Suppressor macrophage (primary cell): ENCODE measurements around the gene EHBP1.

ENCODE experiments used
- DNase-seq, 4 experiments: peaks; one replicate each; pipeline ENCODE4 v3.0.0-alpha.2; 2020 to 2022

Gene EHBP1

GRCh38 chr2:63029058-63029457, 323.5 kb downstream of the EHBP1 start:
- DNase-seq, result no peak

- DNase-seq, result no peak
Observed at GRCh38 chr2:63034526-63034925, 329.0 kb downstream of the EHBP1 start.

GRCh38 chr2:63035169-63035568, 329.7 kb downstream of the EHBP1 start:
- DNase-seq, result no peak

- no peak for DNase-seq
Observed at GRCh38 chr2:63035660-63036059, 330.1 kb downstream of the EHBP1 start.

DNA sequence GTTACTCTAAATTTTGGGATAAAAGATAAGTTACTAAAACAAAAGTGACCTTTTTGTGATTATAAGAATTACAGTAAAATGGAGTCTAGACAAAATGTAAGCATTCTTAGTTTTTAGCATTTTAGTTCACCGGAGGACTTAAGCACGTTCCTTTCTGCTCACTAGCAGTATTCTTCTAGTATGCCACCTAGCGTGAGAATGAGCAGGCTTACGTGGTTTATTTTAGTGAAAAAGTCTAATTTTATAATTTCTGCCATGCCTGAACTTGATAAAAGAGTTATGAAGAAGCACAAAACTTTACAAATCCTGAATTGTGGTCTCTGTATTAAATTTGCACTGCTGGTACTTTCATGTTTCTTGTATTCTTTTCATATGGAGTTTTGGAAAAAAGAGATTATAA, 332.5 kb downstream of the EHBP1 start:
- DNase-seq, result no peak

DNA sequence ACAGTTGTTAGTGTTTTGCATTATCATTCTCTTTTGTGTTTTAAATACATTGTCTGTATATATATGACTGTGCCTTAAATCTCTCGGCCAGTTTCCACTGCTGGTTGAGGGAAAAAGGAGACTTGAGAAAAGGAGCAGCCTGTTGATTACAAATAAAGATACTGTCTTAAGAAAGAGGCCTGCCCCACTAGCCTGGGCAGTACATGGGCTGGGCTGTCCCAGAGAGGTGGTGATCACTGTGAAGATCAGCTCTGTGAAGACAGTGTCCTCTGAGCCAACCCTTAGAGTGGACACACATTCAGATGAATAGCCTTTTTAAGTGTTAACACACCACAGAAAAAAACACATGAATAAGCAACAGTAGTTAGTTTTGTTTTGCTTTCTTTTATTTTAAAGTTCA, 335.1 kb downstream of the EHBP1 start:
- DNase-seq, result no peak

DNA sequence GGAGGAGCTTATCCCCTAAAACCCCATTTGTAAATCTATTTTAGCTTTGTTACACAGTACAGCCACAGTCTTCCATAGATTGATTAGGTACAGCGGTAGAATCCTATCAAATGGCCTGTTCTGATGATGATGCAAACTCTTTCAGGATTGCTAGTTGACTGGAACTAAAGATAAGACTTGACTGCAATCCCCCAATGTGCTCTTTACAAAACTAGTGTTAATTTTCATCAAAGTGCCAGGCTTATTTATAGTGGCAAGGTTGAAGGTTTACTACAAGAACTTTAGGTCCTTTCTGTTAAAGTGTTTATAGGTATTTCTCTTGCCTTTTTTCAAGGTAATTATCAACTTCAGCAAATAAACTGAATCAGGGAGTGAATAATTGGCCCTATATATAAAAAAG, 336.1 kb downstream of the EHBP1 start:
- no peak for DNase-seq

- no peak for DNase-seq
Observed at GRCh38 chr2:63044362-63045327, 339.1 kb downstream of the EHBP1 start.

DNA sequence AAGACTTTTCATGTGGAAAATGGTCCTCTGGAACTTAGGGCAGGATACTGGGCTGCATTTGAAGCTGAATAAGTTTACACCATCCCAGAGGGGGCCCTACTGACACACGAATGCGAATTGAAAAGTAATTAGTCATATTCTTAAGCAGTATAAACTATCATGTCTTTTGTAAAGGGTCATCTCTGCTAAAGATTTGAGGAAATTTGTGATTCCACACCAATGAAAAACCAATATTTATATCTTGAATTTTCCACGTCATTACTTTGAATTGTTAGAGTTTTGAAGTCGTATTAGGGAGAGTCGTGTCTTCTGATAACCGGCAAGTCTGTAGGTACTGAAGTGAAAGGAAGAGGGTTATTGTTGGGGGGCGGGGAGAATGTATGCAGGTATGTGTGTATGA, 341.0 kb downstream of the EHBP1 start:
- no peak for DNase-seq

DNA sequence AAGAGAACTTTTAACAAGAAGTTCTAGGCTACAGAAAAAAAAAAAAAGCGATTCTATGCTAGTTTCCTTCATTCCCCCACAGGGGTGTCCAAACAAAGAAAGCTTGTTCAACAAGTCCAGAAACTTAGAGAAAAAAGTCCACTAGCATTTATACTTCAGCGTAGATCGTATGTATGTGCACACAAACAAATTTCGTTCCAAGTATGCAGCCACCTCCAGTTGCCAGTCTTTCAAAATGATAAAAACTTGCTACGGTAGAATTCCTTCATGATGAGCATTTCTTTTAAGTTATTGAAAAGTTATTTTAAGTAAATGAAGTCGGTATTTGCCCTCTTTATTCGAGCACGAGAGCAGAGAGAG, 341.4 kb downstream of the EHBP1 start:
- no peak for DNase-seq

DNA sequence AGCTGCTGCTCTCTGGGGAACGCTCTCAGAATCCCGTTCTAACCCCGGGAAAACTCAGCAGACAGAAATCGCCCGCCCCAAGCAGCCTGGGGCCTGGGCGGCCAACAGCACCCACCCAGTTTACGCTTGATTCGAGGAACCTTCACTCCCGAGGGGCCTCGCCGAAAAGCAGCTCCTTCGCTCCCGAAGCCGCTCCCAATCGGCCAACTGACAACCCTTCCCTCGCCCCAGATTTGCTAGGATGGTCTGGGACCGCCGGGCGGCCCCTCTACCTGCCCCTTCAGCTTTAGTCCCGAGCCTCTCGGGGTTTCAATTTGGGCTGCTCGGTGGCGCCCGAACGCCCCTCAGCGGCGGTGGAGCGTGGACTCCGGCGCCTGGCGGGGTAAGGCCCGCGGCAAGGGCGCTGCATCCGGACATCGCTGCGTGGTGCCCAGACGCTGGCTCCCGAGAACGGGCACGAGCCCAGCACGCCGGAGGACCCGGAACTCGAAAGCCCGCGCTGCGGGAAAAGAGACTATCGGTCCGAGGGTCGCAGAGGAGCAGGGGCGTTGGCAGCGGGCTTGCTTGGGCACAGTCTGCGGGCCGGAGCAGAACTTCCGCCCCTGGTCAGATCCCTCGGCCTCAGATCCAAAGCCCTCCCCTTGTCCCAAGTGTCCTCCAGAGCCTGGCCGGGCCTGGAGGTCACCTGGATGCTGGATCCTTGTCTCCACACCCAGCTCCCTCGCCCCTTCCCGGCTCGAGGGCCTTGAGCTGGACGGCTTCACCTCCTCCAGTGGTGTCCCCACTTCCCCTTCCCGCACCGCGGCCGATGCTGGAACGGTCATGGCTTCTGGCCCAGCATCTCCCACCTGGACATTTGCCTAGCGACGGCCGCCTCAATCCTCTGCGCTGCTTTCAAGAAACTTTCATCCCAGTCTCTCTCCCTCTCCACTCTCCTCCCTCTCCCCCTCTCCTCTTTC, 342.1 kb downstream of the EHBP1 start:
- DNase-seq, result peak in 2 of 4 experiments; percentile 33 to 51

DNA sequence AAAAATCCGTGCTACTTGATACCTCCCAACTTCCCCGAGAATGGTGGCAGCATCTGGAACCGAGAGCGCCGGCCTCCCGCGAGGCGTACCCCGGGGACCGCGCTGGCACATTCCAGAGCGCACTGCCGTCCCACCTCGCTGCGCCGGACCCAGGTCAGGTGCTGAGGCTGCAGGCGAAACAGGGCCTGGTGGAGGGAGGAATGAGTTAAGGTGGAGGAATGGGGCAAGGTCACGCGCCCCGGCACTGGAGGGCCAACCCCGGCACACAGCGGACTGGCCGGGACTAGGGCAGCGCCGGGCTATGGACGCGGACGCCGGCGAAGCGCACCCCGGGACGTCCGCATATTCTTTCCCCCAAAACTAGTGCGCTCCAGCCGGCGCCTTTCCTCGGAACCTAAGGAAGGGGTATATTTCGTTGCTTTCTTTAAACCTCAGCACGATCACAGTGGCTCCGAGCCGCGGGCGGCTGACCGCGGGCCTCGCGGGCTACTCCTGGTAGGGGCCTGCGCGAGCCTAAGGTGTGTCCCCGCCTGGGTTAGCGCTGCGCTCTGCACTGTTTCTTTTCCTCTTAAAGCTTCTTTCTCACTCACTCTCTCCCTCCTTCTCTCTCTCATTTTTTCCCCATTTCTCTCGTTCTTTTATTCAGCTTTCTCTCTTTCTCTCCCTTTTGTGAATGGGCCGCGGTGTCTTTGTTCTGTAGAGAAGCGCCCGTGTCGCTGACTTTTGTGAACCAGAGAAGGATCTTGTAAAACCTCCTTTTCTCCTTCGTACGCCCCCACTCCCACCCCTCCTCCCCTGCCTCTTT, 343.1 kb downstream of the EHBP1 start:
- peak in 2 of 4 experiments; percentile 23 to 34 for DNase-seq

DNA sequence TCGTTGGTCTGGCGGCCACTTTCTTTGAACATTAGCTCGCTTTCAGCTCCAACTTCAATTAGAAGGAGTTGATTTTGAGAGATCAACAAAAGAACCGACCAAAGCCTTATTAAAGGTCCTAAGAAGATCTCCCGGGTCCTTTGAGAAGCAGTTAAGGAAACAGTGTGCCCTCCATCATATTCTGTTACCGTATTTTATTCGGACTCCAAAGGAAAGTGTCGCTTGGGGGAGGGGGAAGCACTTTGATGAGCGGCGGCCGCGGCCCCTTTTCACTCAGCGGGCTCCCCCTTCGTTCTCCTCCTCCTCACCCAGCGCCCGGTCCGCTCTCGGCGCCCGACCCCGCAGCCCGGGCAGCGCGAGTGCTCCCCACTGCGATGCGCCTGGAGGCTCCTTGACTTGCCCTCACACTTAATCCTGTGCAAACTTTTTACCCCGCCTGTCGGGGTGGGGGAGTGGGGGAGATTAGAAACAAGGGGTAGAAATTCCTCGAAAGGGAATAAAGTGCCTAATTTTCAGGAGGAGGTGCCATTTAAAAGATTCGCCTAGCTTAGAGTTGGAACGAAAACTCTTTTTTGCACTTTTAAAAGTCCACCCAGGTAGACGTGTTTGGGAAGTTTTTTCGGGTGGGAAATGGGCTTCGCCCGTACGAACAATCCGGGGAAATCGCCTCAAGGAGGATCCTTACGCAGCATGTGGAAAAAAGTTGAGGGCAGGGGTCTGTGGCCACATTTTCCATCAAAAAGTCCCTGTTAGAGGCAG, 343.9 kb downstream of the EHBP1 start:
- DNase-seq, result peak in 2 of 4 experiments; percentile 9 to 10

- peak in 2 of 4 experiments; percentile 17 to 43 for DNase-seq
Observed at GRCh38 chr2:63049970-63050333, 344.4 kb downstream of the EHBP1 start.

GRCh38 chr2:63050334-63051041, 345.0 kb downstream of the EHBP1 start, which contains the start of gene OTX1:
Gene OTX1 (plus strand): TSS chr2:63050830. CDS start chr2:63052991, 2,161 bp downstream.
- peak in 2 of 4 experiments; percentile 13 to 43 for DNase-seq

- DNase-seq, result peak in 1 of 4 experiments; percentile 6
Observed at GRCh38 chr2:63051042-63051794, 345.7 kb downstream of the EHBP1 start.

DNA sequence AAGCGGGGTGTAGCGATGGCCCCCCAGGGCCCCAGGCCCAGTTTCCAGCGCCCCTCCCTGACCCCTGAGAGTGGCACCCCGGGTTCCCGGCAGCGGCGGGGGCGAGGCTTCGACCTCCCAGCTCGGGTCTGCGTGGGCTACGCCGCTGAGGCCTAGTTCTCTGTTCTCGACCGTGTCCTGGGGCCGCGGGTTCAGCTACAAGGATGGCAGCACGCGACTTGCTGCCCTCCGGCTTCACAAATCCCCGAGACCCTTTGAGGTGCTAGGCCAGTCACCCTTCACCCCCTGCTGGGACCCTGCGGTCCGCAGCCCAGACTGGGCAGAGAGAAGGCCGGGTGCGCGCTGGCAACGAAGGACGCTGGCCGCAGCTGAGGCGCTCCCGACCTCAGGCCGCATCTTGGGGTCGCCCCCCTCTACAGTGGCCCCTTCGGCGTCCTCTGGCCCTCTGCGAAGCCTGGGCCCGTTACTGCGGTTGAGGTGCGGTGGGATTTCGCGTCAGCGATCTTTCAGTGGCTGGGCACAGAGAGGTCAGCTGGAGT, 346.4 kb downstream of the EHBP1 start:
- peak in 1 of 4 experiments; percentile 17 for DNase-seq

GRCh38 chr2:63052411-63053080, 347.0 kb downstream of the EHBP1 start:
- DNase-seq, result peak in 2 of 4 experiments; percentile 18 to 24
